Loucy (cell line): ENCODE measurements around the gene CHIC2.

Experiments used
- H2AFZ ChIP-seq: fragments of 200-600 bp; sonication (generic); 2 replicates; pipeline ENCODE4 v1.6.0; 2016; ENCODE audit warnings: antibody characterized with exemption, mild to moderate bottlenecking, low read length, moderate library complexity
- H3F3A ChIP-seq: fragments of 200-600 bp; 2 replicates; pipeline ENCODE4 v1.6.0; 2016; ENCODE audit warnings: antibody characterized with exemption, low read depth, mild to moderate bottlenecking
- H3K27me3 ChIP-seq: fragments of 200-600 bp; sonication (generic); 2 replicates; pipeline ENCODE4 v1.6.1; 2014; ENCODE audit warnings: low read length, mild to moderate bottlenecking; ENCODE audit not compliant: insufficient read depth, poor library complexity, severe bottlenecking
- H3K36me3 ChIP-seq: fragments of 200-600 bp; sonication (generic); 2 replicates; pipeline ENCODE4 v1.6.1; 2016; ENCODE audit warnings: low read length; ENCODE audit not compliant: insufficient read depth
- H3K4me1 ChIP-seq: fragments of 200-600 bp; sonication (generic); 2 replicates; pipeline ENCODE4 v1.5.1; 2014; ENCODE audit warnings: low read length, mild to moderate bottlenecking; ENCODE audit not compliant: insufficient read depth, poor library complexity, severe bottlenecking
- H3K4me2 ChIP-seq: fragments of 200-600 bp; sonication (generic); 2 replicates; pipeline ENCODE4 v1.6.0; 2014; ENCODE audit warnings: antibody characterized with exemption, low read length, low read depth, mild to moderate bottlenecking; ENCODE audit not compliant: poor library complexity, severe bottlenecking
- H3K4me3 ChIP-seq: fragments of 200-600 bp; sonication (generic); 2 replicates; pipeline ENCODE4 v1.5.1; 2014; ENCODE audit warnings: low read length, mild to moderate bottlenecking, mixed read lengths; ENCODE audit not compliant: poor library complexity, severe bottlenecking
- H3K79me2 ChIP-seq: fragments of 200-600 bp; sonication (generic); 2 replicates; pipeline ENCODE4 v1.6.1; 2014; ENCODE audit warnings: low read length; ENCODE audit not compliant: insufficient read depth
- H3K9ac ChIP-seq: fragments of 200-600 bp; sonication (generic); 2 replicates; pipeline ENCODE4 v1.6.0; 2014; ENCODE audit warnings: mild to moderate bottlenecking, low read depth, low read length, moderate library complexity; ENCODE audit not compliant: poor library complexity, severe bottlenecking
- H3K9me2 ChIP-seq: fragments of 200-600 bp; sonication (generic); replicated peaks from 2 replicates; pipeline ENCODE4 v1.6.1; 2016; ENCODE audit warnings: low read depth, low read length, mixed read lengths
- H3K9me3 ChIP-seq: fragments of 200-600 bp; sonication (generic); 2 replicates; pipeline ENCODE4 v1.6.1; 2014; ENCODE audit warnings: mild to moderate bottlenecking, antibody characterized with exemption, low read length, low read depth; ENCODE audit not compliant: insufficient read depth
- H4K20me1 ChIP-seq: fragments of 200-600 bp; sonication (generic); 2 replicates; pipeline ENCODE4 v1.6.0; 2014; ENCODE audit warnings: antibody characterized with exemption, low read length, mild to moderate bottlenecking; ENCODE audit not compliant: insufficient read depth, poor library complexity, severe bottlenecking
- EZH2phosphoT487 ChIP-seq: fragments of 200-600 bp; IDR thresholded peaks from 2 replicates; pipeline ENCODE4 v1.6.1; 2018; ENCODE audit warnings: antibody characterized with exemption, mild to moderate bottlenecking, moderate library complexity, borderline replicate concordance
- TF ChIP-seq, protein P1 (sequence below): fragments of 200-600 bp; sonication (generic); conservative IDR thresholded peaks from 2 replicates; pipeline ENCODE4 v1.5.1; 2014; ENCODE audit warnings: mild to moderate bottlenecking, antibody characterized with exemption, low read length

The CHIC2 gene

DNA sequence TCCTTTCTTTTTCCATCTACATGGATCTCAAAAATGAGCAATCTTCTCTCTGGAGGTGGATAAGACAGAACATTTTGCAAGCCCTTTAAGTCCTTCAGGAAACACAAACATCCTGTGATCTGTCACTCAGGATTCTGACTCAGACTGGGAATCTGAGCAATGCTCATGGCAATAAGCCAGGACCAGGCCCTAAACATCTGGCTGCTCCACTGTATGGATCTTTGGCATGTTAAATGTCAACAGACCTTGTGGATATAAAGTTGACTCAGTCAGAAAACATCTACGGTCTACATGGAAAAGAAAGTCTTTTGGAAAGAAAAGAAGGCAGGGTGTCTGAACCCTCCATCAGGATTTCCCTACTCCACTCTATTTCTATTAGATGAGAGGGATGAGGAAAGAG lies 17.8 kb upstream of the CHIC2 start:
- no peaks in the 10 kb centered on the region for H3K9me3 ChIP-seq
- no peak overlapping the region for H2AFZ ChIP-seq
- no peaks in the 10 kb centered on the region for H3K4me1 ChIP-seq
- no peaks in the 10 kb centered on the region for H3F3A ChIP-seq
- H3K4me3 ChIP-seq: no peak overlapping the region
- no peaks in the 10 kb centered on the region for H3K36me3 ChIP-seq
- no peak overlapping the region for H3K4me2 ChIP-seq
- H3K9ac ChIP-seq: no peak overlapping the region
- TF ChIP-seq EZH2phosphoT487: no peak
- TF ChIP-seq, protein P1, sequence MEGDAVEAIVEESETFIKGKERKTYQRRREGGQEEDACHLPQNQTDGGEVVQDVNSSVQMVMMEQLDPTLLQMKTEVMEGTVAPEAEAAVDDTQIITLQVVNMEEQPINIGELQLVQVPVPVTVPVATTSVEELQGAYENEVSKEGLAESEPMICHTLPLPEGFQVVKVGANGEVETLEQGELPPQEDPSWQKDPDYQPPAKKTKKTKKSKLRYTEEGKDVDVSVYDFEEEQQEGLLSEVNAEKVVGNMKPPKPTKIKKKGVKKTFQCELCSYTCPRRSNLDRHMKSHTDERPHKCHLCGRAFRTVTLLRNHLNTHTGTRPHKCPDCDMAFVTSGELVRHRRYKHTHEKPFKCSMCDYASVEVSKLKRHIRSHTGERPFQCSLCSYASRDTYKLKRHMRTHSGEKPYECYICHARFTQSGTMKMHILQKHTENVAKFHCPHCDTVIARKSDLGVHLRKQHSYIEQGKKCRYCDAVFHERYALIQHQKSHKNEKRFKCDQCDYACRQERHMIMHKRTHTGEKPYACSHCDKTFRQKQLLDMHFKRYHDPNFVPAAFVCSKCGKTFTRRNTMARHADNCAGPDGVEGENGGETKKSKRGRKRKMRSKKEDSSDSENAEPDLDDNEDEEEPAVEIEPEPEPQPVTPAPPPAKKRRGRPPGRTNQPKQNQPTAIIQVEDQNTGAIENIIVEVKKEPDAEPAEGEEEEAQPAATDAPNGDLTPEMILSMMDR: no peak
- no peaks in the 10 kb centered on the region for H4K20me1 ChIP-seq
- no peaks in the 10 kb centered on the region for H3K9me2 ChIP-seq
- H3K79me2 ChIP-seq: no peaks in the 10 kb centered on the region
- H3K27me3 ChIP-seq: no peaks in the 10 kb centered on the region

DNA sequence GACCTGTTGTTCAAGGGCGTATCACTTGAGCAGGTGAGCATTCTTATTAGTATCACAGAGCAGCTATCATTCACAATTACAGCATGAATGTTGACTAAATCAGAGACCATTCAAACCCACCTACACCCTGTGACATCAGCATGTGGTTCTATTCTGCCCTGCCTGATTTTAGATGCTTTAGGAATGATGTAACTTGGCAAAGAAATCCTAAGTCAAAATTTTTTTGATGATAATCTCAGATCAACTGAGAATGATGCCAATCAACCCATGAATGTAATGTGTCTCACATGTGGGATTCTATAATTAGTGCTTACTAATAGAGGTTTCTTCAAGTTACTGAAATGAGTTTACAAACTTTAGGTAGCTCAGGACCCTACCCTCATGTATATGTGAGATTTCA lies 13.4 kb upstream of the CHIC2 start:
- H3K9ac ChIP-seq: no peak overlapping the region
- H4K20me1 ChIP-seq: no peaks in the 10 kb centered on the region
- H3K9me2 ChIP-seq: no peaks in the 10 kb centered on the region
- no peaks in the 10 kb centered on the region for H3K79me2 ChIP-seq
- no peaks in the 10 kb centered on the region for H3K36me3 ChIP-seq
- H3K9me3 ChIP-seq: no peaks in the 10 kb centered on the region
- H3K4me2 ChIP-seq: no peak overlapping the region
- no peaks in the 10 kb centered on the region for H3K4me1 ChIP-seq
- no peaks in the 10 kb centered on the region for H3F3A ChIP-seq
- H3K4me3 ChIP-seq: no peak overlapping the region
- TF ChIP-seq, protein P1: no peak
- TF ChIP-seq EZH2phosphoT487: no peak
- H3K27me3 ChIP-seq: no peaks in the 10 kb centered on the region
- H2AFZ ChIP-seq: no peak overlapping the region

DNA sequence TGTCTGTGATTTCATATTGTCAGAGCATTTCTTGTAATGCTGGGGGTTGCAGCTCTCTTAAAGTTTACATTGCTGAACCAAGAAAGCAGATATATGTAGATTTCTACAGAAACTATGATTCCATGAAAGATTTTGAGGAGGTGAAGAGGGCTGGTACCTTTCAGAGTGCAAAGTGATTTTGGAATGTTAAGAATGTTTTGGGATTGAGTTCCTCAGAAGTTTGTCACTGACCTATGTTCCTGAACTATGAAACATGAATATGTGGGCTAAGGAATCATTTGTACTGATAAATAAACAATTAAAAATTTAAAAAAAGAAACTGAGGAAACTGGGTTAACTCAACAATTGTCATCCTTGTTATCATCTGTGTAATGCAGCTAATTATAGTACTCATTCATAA lies 12.3 kb upstream of the CHIC2 start:
- Histone ChIP-seq H4K20me1 (no peaks in the 10 kb centered on the region), H3K36me3 (no peaks in the 10 kb centered on the region), H3K9ac (no peak overlapping the region), H3K9me3 (no peaks in the 10 kb centered on the region), H3F3A (no peaks in the 10 kb centered on the region), H3K4me2 (no peak overlapping the region), H3K9me2 (no peaks in the 10 kb centered on the region), H3K27me3 (no peaks in the 10 kb centered on the region), H2AFZ (no peak overlapping the region), H3K4me1 (no peaks in the 10 kb centered on the region), H3K79me2 (no peaks in the 10 kb centered on the region), H3K4me3 (no peak overlapping the region)
- TF ChIP-seq EZH2phosphoT487: no peak
- TF ChIP-seq, protein P1: no peak
